SK-N-SH (cell line): ENCODE results near the gene GPR173. TPM values are rescaled to one million over a fixed set of nuclear protein-coding genes. Genes with fewer than 3 reads are reported as not detected.

Source experiments
- CTCF ChIA-PET: fragments of 300-600, 350-600 bp; formaldehyde crosslinking; extraction: SDS; loops from one replicate; lab custom pipeline; 2021; lab: Yijun Ruan, JAX
- POLR2A ChIA-PET: fragments of 350-600 bp; sonication (Branson Sonifier 250); formaldehyde crosslinking; extraction: SDS; loops from one replicate; lab custom pipeline; 2020; ENCODE audit warnings: antibody characterized with exemption, inconsistent platforms; lab: Yijun Ruan, JAX
- DNase-seq: peaks from one replicate; pipeline ENCODE4 v3.0.0; 2012
- H2AFZ ChIP-seq: fragments of 200-600 bp; sonication (generic); 2 replicates; pipeline ENCODE4 v1.8.1; 2016; ENCODE audit warnings: antibody characterized with exemption, mild to moderate bottlenecking, low read depth
- H3F3A ChIP-seq: fragments of 200-600 bp; sonication (generic); replicated peaks from 2 replicates; pipeline ENCODE3; 2016; ENCODE audit warnings: antibody characterized with exemption, mild to moderate bottlenecking; ENCODE audit not compliant: insufficient read depth
- H3K27ac ChIP-seq, 2 experiments: fragments of 200-500 bp in 1 of 2; fragments of 200-600 bp in 1 of 2; sonication (Bioruptor generic) in 1 of 2; sonication (generic), shearing (Covaris generic) in 1 of 2; 2 replicates each; pipeline versions ENCODE4 v1.5.1 to v1.6.1; 2014 to 2016; ENCODE audit warnings: low read depth in 2 of 2, inconsistent platforms in 1 of 2, low read length in 1 of 2, mild to moderate bottlenecking in 1 of 2, mixed read lengths in 1 of 2
- H3K27me3 ChIP-seq: fragments of 200-600 bp; sonication (generic), shearing (Covaris generic); 2 replicates; pipeline ENCODE4 v1.6.1; 2016; ENCODE audit warnings: mixed run types; ENCODE audit not compliant: insufficient read depth
- H3K36me3 ChIP-seq, 2 experiments: fragments of 200-500 bp in 1 of 2; fragments of 200-600 bp in 1 of 2; sonication (Bioruptor generic) in 1 of 2; sonication (generic) in 1 of 2; replicated peaks in 1 of 2; 2 replicates each; pipeline versions ENCODE3 to v1.5.1; 2014 to 2016; ENCODE audit warnings: low read length in 1 of 2, mild to moderate bottlenecking in 1 of 2; ENCODE audit not compliant: insufficient read depth in 2 of 2, control insufficient read depth in 1 of 2
- H3K4me1 ChIP-seq, 2 experiments: fragments of 200-500 bp in 1 of 2; fragments of 200-600 bp in 1 of 2; sonication (Bioruptor generic) in 1 of 2; sonication (generic), shearing (Covaris generic) in 1 of 2; 2 replicates each; pipeline versions ENCODE4 v1.5.1 to v1.6.1; 2014 to 2016; ENCODE audit warnings: low read depth in 1 of 2, low read length in 1 of 2, mixed run types in 1 of 2; ENCODE audit not compliant: insufficient read depth in 2 of 2, control insufficient read depth in 1 of 2
- H3K4me2 ChIP-seq: fragments of 200-600 bp; sonication (generic), shearing (Covaris generic); 2 replicates; pipeline ENCODE4 v1.6.1; 2017; ENCODE audit warnings: mixed run types
- H3K4me3 ChIP-seq, 2 experiments: fragments of 200-500 bp in 1 of 2; fragments of 200-600 bp in 1 of 2; sonication (Bioruptor generic) in 1 of 2; sonication (generic), shearing (Covaris generic) in 1 of 2; 2 replicates each; pipeline versions ENCODE4 v1.5.1 to v1.8.1; 2014 to 2016; ENCODE audit warnings: low read depth in 2 of 2, inconsistent platforms in 1 of 2, low read length in 1 of 2, mild to moderate bottlenecking in 1 of 2, mixed read lengths in 1 of 2, moderate library complexity in 1 of 2
- H3K79me2 ChIP-seq: fragments of 200-600 bp; sonication (generic); 2 replicates; pipeline ENCODE4 v1.8.1; 2017; ENCODE audit warnings: mild to moderate bottlenecking; ENCODE audit not compliant: insufficient read depth
- H3K9ac ChIP-seq: fragments of 200-600 bp; sonication (generic); 2 replicates; pipeline ENCODE4 v1.6.1; 2017; ENCODE audit warnings: mixed run types
- H3K9me2 ChIP-seq: fragments of 200-600 bp; sonication (generic); 2 replicates; pipeline ENCODE4 v1.6.1; 2017; ENCODE audit warnings: mixed run types
- H3K9me3 ChIP-seq: fragments of 200-600 bp; sonication (generic); 2 replicates; pipeline ENCODE4 v1.6.1; 2017; ENCODE audit warnings: mixed run types, mild to moderate bottlenecking, moderate library complexity
- H4K20me1 ChIP-seq: fragments of 200-600 bp; sonication (generic); 2 replicates; pipeline ENCODE4 v1.6.1; 2017; ENCODE audit warnings: mild to moderate bottlenecking, mixed run types; ENCODE audit not compliant: insufficient read depth
- CHD2 ChIP-seq: fragments of 150-350 bp; IDR thresholded peaks from 2 replicates; pipeline ENCODE4 v1.6.1; 2018; ENCODE audit warnings: low read length; ENCODE audit not compliant: partially characterized antibody
- ELF1 ChIP-seq: IDR thresholded peaks from 2 replicates; pipeline ENCODE4 v1.4.0; 2012
- EZH2phosphoT487 ChIP-seq: fragments of 200-600 bp; sonication (generic); IDR thresholded peaks from 2 replicates; pipeline ENCODE4 v1.6.1; 2017; ENCODE audit warnings: low read depth, mixed run types, mild to moderate bottlenecking, antibody characterized with exemption, moderate library complexity, borderline replicate concordance
- FOXJ3 ChIP-seq: sonication (generic); formaldehyde crosslinking; IDR thresholded peaks from 2 replicates; pipeline ENCODE4 v1.5.1; 2020; ENCODE audit warnings: mild to moderate bottlenecking, missing genetic modification reagents
- FOXM1 ChIP-seq: IDR thresholded peaks from 2 replicates; pipeline ENCODE4 v1.4.0; 2012; ENCODE audit warnings: low read depth, mild to moderate bottlenecking
- GATA2 ChIP-seq: sonication (generic); formaldehyde crosslinking; IDR thresholded peaks from 2 replicates; pipeline ENCODE4 v1.5.0; 2020; ENCODE audit warnings: mild to moderate bottlenecking, missing genetic modification reagents
- MEF2A ChIP-seq: IDR thresholded peaks from 2 replicates; pipeline ENCODE4 v1.4.0; 2012; ENCODE audit warnings: low read depth, borderline replicate concordance
- NRF1 ChIP-seq: IDR thresholded peaks from 2 replicates; pipeline ENCODE4 v1.6.1; 2012; ENCODE audit warnings: low read depth, mild to moderate bottlenecking, low read length
- POLR2AphosphoS5 ChIP-seq: IDR thresholded peaks from 2 replicates; pipeline ENCODE4 v1.6.1; 2012; ENCODE audit warnings: low read depth, low read length
- RFX5 ChIP-seq: IDR thresholded peaks from 2 replicates; pipeline ENCODE4 v1.6.1; 2012; ENCODE audit warnings: mild to moderate bottlenecking, improper control_type of control experiment, low read length
- RXRA ChIP-seq: IDR thresholded peaks from 2 replicates; pipeline ENCODE4 v1.4.0; 2012; ENCODE audit warnings: low read depth, mild to moderate bottlenecking, borderline replicate concordance
- SIN3A ChIP-seq: IDR thresholded peaks from 2 replicates; pipeline ENCODE4 v1.6.1; 2012; ENCODE audit warnings: low read depth, mild to moderate bottlenecking, low read length, moderate library complexity, borderline replicate concordance
- SMC3 ChIP-seq: IDR thresholded peaks from 2 replicates; pipeline ENCODE4 v1.6.1; 2012; ENCODE audit warnings: low read depth, low read length, improper control_type of control experiment
- TAF1 ChIP-seq: IDR thresholded peaks from 2 replicates; pipeline ENCODE4 v1.6.1; 2012; ENCODE audit warnings: low read depth, mild to moderate bottlenecking, low read length, moderate library complexity, borderline replicate concordance
- TCF12 ChIP-seq: IDR thresholded peaks from 2 replicates; pipeline ENCODE4 v1.4.0; 2012
- YY1 ChIP-seq: IDR thresholded peaks from 2 replicates; pipeline ENCODE4 v1.4.0; 2012; ENCODE audit warnings: low read depth, mild to moderate bottlenecking
- WGBS: methylation state at CpG from one replicate; pipeline ENCODE4 v1.1.6; 2017; ENCODE audit warnings: low lambda C conversion rate; 5-methylcytosine and 5-hydroxymethylcytosine counted together
- polyA plus RNA-seq, 3 experiments: library from polyadenylated mRNA; depleted of rRNA; stranded (reverse); fragments of >200 nt; gene quantifications; 2 replicates each; pipeline ENCODE4 v1.2.3, GENCODE V29; 2012
- TF ChIP-seq, protein P1 (sequence below): IDR thresholded peaks from 2 replicates; pipeline ENCODE4 v1.6.1; 2012; ENCODE audit warnings: mild to moderate bottlenecking, low read depth, low read length, moderate library complexity
- TF ChIP-seq, protein P2 (sequence below): fragments of 150-350 bp; IDR thresholded peaks from 2 replicates; pipeline ENCODE4 v1.6.1; 2017; ENCODE audit warnings: antibody characterized with exemption, low read length, low read depth, borderline replicate concordance
- TF ChIP-seq, protein P3 (sequence below): fragments of 150-350 bp; IDR thresholded peaks from 2 replicates; pipeline ENCODE4 v1.6.1; 2016; ENCODE audit warnings: mild to moderate bottlenecking, low read depth, low read length

Gene GPR173
- polyA plus RNA-seq, 1 of the 3 experiments (the other 2 are of a cell fraction): 5.8 TPM

DNA sequence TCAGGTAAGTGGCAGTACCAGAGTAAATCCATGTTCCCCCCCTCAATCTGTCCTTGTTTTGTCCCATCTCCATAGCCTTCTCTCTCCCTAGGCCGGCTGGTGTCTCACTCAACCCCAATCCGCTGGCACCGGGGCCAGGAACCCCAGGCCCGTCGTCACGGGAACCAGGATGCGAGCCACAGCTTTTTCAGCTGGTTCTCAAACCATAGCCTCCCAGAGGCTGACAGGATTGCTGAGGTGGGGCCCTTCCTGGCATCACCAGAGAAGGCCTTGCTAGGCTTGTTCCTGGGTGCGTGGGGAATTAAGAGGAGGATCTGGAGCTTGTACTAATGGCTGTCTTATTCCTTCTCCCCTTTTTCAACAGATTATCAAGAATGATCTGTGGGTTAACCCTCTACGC lies 36.3 kb downstream of the GPR173 start:
- H2AFZ ChIP-seq: no peak overlapping the region
- H3K79me2 ChIP-seq: peaks cover 8% of the 10 kb centered on the region; the same call in 1 of the 2 replicates
- no peaks in the 10 kb centered on the region; the same call in 1 of the 2 replicates for H3K27me3 ChIP-seq
- ChIA-PET POLR2A (no interaction called here), CTCF (no interaction called here)
- no peak for DNase-seq
- peaks cover 4 to 17% of the 10 kb centered on the region in 2 experiments; a peak in 2 of 4 replicates for H3K4me1 ChIP-seq
- no peak overlapping the region for H3K4me2 ChIP-seq
- no peak overlapping the region for H3K4me3 ChIP-seq
- peaks cover 20% of the 10 kb centered on the region for H3F3A ChIP-seq
- H3K9me3 ChIP-seq: no peaks in the 10 kb centered on the region
- H3K9ac ChIP-seq: no peak overlapping the region
- no peak overlapping the region for H3K27ac ChIP-seq
- no peaks in the 10 kb centered on the region for H3K9me2 ChIP-seq
- H3K36me3 ChIP-seq: peaks cover 4 to 10% of the 10 kb centered on the region in 2 experiments
- 45% methylated on average over 9 of the region's 9 CpGs for WGBS
- TF ChIP-seq, protein P1, sequence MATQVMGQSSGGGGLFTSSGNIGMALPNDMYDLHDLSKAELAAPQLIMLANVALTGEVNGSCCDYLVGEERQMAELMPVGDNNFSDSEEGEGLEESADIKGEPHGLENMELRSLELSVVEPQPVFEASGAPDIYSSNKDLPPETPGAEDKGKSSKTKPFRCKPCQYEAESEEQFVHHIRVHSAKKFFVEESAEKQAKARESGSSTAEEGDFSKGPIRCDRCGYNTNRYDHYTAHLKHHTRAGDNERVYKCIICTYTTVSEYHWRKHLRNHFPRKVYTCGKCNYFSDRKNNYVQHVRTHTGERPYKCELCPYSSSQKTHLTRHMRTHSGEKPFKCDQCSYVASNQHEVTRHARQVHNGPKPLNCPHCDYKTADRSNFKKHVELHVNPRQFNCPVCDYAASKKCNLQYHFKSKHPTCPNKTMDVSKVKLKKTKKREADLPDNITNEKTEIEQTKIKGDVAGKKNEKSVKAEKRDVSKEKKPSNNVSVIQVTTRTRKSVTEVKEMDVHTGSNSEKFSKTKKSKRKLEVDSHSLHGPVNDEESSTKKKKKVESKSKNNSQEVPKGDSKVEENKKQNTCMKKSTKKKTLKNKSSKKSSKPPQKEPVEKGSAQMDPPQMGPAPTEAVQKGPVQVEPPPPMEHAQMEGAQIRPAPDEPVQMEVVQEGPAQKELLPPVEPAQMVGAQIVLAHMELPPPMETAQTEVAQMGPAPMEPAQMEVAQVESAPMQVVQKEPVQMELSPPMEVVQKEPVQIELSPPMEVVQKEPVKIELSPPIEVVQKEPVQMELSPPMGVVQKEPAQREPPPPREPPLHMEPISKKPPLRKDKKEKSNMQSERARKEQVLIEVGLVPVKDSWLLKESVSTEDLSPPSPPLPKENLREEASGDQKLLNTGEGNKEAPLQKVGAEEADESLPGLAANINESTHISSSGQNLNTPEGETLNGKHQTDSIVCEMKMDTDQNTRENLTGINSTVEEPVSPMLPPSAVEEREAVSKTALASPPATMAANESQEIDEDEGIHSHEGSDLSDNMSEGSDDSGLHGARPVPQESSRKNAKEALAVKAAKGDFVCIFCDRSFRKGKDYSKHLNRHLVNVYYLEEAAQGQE: no peak
- TF ChIP-seq TAF1: no peak
- TF ChIP-seq, protein P2, sequence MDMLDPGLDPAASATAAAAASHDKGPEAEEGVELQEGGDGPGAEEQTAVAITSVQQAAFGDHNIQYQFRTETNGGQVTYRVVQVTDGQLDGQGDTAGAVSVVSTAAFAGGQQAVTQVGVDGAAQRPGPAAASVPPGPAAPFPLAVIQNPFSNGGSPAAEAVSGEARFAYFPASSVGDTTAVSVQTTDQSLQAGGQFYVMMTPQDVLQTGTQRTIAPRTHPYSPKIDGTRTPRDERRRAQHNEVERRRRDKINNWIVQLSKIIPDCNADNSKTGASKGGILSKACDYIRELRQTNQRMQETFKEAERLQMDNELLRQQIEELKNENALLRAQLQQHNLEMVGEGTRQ: no peak
- no peak for TF ChIP-seq YY1
- no peak for TF ChIP-seq RFX5
- TF ChIP-seq GATA2: no peak
- TF ChIP-seq NRF1: no peak
- TF ChIP-seq SMC3: no peak
- peaks cover 9% of the 10 kb centered on the region for H4K20me1 ChIP-seq

DNA sequence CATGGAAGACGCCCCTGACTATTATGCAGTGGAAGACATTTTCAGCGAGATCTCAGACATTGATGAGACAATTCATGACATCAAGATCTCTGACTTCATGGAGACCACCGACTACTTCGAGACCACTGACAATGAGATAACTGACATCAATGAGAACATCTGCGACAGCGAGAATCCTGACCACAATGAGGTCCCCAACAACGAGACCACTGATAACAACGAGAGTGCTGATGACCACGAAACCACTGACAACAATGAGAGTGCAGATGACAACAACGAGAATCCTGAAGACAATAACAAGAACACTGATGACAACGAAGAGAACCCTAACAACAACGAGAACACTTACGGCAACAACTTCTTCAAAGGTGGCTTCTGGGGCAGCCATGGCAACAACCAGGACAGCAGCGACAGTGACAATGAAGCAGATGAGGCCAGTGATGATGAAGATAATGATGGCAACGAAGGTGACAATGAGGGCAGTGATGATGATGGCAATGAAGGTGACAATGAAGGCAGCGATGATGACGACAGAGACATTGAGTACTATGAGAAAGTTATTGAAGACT lies 37.2 kb downstream of the GPR173 start:
- Histone ChIP-seq H3K36me3 (peaks cover 4 to 10% of the 10 kb centered on the region in 2 experiments), H3K4me1 (peaks cover 2 to 14% of the 10 kb centered on the region in 2 experiments; a peak in 2 of 4 replicates), H3K9me2 (no peaks in the 10 kb centered on the region), H3K79me2 (peaks cover 8% of the 10 kb centered on the region; the same call in 1 of the 2 replicates), H3K4me2 (no peak overlapping the region), H2AFZ (no peak overlapping the region), H3K27me3 (no peaks in the 10 kb centered on the region; the same call in 1 of the 2 replicates), H3K27ac (no peak overlapping the region), H3K9ac (no peak overlapping the region), H3K4me3 (no peak overlapping the region), H4K20me1 (peaks cover 9% of the 10 kb centered on the region), H3K9me3 (no peaks in the 10 kb centered on the region), H3F3A (peaks cover 14% of the 10 kb centered on the region)
- ChIA-PET POLR2A (no interaction called here), CTCF (no interaction called here)
- DNase-seq: no peak
- WGBS: 68% methylated on average over 17 of the region's 17 CpGs
- TF ChIP-seq, protein P1: no peak
- TF ChIP-seq POLR2AphosphoS5 (no peak), FOXM1 (no peak), EZH2phosphoT487 (no peak), ELF1 (no peak), MEF2A (no peak), YY1 (no peak), RXRA (no peak), CHD2 (no peak), FOXJ3 (CRISPR knock-in tag) (no peak), TCF12 (no peak), SIN3A (no peak)
- TF ChIP-seq, protein P3, sequence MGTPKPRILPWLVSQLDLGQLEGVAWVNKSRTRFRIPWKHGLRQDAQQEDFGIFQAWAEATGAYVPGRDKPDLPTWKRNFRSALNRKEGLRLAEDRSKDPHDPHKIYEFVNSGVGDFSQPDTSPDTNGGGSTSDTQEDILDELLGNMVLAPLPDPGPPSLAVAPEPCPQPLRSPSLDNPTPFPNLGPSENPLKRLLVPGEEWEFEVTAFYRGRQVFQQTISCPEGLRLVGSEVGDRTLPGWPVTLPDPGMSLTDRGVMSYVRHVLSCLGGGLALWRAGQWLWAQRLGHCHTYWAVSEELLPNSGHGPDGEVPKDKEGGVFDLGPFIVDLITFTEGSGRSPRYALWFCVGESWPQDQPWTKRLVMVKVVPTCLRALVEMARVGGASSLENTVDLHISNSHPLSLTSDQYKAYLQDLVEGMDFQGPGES: no peak
